Hindlimb muscle (tissue), 1 donor: Measurements from ENCODE around the gene SOX13. TPM values are rescaled to one million over a fixed set of nuclear protein-coding genes. Genes with fewer than 3 reads are reported as not detected.
"Not testable (repeated sequence)": the region's sequence is repeated elsewhere in the genome, so short reads cannot be mapped to it uniquely, and the experiment has no call there.

Experiments
- DNase-seq: peaks from one replicate; pipeline ENCODE4 v3.0.0-alpha.2; 2013
- polyA plus RNA-seq: library from polyadenylated mRNA; unstranded; fragments of 120-200 nt; gene quantifications from one replicate; pipeline ENCODE4 v1.2.1, GENCODE V29; 2013; ENCODE audit not compliant: insufficient read length

SOX13 gene
- polyA plus RNA-seq, 1 donor: 30.2 TPM

DNA sequence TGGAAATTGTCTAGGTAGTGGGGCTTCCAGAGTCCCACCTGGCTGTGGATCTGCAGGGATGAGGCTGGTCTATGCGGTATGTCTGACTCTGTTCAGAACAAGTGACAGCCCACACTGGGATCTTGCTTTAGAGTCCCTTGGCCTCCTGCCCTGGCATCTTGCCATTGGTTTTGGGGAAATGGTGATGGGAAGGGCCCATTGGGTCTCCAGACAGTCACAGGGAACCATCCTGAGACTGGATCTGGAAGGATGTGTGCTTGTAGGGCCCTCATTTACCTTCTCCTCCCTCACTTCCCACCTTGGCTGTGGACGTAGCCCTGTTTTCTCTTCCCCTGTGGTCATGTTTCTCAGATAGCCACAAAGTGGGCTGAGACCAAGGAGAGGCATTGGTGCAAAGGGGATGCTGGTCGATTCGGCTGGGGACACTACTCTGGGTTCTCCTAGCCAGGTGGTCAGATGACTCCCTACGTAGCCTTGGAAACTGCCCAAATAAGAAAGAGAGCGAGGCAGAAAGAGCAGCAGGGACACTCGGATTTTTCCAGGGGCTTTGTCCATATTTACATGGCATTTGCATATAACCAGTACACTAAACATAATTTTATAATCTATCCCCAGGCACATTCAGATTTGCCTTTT, 15.1 kb downstream of the SOX13 start:
- DNase-seq: no peak

DNA sequence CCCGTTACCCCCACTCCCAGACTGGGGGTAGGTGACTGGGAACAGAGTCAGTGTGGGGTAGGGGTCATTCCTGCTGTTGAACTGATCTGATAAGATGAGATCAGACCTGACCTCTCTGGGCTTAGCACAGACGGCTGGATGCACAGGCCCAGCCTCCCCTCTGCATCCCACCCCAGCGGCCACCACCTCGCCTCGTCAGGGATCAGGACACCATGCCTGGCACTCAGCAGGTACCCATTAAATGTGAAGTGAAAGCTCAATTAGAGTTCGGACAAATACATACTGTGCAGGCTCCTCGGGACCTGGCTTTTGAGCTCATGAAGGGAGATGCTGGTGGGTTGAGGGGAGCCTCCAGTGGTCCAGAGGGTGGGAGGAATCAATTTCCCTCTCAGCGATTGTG, 15.7 kb downstream of the SOX13 start:
- DNase-seq: no peak

DNA sequence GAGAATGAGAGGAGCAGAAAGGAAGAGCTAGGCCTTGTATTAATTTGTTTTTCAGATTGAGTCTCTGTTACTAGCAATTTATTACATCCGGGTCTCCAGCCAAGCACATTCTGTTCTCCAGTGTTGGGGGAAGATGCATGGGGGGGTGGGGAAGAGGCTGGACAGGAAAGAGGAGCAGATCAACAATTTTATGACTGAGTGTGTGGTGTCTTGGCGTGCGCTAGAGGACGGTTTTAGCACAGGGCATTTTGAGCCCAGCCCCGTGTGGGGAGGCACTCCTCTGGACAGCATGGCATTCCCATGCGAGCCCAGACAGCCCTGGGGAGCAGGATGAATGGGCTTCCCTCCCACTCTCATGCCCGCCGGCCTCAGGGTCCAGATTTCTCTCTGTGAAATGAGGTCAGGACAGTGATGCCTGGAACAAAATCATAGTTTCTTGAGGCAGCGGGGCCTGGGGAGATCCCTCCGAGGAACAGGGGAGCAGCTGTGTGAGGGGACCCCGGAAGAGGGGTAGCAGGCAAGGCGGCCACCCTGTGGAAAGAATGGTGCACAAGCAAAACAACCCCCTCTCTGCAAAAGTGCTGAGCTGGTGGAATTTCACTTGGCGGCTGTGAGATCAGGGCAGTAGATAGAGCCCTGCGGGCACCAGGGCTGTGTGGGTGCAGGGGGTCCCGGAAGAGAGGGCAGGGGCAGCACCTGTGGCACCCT, 16.3 kb downstream of the SOX13 start:
- peak; percentile 57 for DNase-seq

DNA sequence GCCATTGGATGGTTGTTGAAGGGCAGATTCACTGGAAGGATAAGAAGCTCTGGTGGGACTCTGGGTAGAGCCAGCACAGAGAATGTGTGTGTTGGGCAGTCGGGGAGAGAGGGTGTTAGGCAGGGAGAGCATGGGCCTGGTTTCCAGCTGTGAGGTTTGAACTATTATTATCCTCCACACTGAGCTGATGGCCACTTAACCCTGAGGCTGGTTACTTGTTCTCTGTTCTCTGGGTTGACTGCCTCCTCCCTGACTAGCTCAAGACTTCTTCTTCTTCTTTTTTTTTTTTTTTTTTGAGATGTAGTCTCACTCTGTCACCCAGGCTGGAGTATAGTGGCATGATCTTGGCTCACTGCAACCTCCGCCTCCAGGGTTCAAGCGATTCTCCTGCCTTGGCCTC, 17.2 kb downstream of the SOX13 start:
- DNase-seq: not testable (repeated sequence)

DNA sequence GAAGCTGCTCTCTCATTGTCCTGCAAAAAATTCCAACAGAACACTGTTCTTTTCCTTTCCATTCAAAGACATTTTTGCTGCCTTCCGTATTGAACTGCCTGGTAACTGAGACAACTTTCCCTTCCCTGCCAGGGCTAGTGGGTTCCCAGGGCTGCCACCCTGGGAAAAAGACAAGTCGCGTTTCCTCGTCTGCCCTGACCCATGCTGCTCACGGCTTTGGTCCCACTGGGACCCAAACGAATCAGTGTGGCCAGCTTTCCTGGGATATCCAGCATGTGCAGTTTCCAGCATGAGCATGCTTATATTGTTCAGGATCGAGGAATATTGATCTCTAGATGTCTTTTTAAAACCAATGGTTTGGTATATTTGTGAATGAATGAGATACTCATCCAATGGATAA, 18.2 kb downstream of the SOX13 start:
- no peak for DNase-seq

DNA sequence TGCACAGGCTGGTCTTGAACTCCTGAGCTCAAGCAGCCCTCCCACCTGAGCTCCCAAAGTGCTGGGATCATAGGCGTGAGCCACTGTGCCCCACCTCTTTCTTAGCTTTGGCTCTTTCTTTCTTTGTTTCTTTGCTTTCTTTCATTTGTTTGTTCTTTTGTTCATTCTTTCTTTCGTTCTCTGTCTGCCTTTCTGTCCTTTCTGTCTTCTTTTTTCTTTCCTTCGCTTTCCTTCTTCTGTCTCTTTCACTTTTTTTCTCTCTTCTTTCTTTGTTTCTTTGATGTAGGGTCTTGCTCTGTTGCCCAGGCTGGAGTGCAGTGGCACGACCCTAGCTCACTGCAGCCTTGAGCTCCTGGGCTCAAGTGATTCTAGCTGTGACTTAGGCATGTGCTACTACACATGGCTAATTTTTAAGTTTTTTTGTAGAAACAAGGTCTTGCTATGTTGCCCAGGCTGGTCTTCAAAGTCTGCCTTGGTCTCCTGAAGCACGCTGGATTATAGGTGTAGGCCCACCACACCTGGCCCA, 18.9 kb downstream of the SOX13 start:
- no peak for DNase-seq

DNA sequence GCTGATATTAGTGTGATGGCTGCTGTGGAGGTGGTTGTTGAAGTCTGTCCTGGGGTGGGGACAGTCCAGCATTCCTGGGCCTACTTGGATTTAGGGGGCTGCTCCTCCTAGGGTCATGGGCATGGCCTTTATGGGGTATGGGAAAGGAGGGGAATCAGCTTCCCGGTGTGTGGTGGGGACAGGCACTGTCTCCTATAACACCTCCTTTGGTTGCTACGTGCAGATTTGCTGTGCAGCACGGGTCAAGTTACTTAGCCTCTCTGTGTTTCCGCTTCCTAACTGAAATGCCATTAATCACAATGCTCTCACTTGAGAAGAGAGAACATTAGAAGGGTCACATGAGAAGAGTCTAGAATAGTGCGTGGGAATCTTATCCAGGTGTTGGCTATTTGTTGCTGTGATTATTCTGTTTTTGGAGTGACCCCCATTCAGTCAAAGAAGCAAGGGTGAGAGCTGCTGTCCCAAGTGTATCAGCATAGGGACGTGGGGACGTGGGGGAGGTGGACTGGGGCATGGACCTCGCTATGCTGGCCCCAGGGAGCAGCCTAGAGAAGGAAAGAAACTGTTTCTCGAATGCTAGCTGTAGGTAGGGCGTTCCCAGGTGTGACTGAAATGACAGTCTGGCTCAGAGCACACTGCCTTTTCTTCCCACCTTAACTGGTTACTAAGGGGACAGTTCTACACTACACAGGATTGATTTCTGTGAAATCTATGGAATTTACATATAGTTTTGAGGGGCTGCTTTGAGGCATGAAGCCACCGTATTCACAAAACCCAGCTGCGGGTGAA, 19.9 kb downstream of the SOX13 start:
- DNase-seq: no peak

DNA sequence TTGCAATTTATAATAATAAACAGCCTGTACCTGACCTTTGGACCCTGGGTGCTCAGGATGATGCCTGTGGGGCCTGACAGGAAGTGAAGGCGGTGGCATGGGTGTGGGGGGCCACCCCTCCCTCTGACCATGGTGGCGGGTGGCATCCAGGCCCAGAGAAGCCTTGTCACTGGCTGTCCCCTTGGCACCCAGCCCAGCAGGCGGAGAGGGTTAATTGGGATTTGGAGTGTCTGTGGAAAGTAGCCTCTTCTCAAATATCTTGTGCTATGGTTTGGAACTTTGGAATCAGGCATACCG, 20.5 kb downstream of the SOX13 start:
- DNase-seq: no peak

DNA sequence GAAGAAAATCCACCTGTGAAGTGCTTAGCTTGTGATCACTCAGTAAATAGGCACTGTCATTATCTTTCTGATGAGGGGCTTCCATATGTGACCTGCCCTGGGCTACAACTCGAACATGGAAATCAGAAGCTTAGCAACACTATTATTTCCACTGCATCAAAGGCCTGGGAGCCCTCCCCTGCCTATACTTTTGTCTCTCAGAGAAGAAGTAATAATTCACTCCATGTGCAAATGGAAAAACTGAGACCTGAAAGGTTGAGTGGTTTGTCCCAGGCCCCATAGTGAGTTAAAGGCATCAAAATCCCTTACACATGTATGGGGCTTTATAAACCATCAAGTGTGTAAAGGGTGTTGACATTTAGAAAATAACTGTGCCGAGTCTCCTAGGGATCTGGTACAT, 20.9 kb downstream of the SOX13 start:
- DNase-seq: no peak

DNA sequence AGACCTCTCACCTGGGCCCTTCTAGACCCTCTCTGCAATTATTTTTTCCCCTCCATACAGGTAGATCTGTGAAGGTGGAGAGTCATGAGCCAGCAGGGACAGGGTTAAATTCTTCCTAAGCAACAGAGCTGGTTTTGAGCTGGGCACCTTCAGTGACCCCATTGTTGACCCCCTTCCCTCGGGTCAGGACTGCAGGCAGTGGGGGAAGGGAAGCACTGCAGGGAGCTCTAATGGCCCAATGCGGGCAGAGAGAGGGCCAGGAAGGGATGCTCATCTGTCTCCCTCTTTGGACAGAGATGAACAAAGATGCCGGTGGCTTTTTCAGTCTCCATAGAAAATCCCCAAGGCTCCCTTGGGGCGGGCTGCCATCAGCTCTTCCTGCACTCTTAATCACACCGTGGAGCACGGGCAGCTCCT, 21.4 kb downstream of the SOX13 start:
- no peak for DNase-seq

DNA sequence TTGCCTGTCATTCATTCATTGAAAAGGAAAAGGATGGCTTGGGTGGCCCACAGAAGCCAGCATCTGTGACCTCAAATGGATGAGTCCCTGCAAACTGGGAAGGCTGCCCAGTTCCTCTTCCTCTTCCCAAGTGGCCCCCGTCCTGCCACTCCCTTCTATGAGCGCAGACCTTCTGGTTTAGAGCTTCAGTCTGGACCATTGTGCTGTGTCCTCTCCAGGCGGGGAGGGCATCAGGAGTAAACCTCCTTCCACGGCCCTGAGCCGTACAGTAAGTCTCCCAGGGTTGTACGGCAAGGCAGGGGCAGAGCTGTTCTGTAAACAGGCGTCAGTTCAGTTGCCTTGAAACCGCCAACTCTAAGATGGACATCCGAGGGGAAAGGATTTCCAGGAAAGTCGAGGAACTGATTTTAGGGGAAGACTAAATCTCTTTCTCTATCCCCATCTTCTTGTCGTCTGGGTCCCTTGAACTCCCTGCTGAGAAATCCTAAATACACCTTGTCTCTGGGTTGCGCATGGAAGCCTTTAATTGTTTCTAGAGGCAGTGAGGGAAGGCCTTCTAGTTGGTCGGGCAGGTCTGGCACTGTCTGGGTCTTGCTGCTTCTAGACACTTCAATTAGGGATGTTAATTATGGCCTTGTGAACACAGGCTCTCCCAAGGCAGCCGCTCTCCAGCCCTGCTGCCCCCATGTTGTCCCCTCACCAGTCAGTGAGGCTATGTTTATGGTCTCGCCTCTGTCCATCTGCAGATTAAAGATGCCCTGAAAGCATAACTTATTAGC, 22.1 kb downstream of the SOX13 start:
- DNase-seq: no peak

DNA sequence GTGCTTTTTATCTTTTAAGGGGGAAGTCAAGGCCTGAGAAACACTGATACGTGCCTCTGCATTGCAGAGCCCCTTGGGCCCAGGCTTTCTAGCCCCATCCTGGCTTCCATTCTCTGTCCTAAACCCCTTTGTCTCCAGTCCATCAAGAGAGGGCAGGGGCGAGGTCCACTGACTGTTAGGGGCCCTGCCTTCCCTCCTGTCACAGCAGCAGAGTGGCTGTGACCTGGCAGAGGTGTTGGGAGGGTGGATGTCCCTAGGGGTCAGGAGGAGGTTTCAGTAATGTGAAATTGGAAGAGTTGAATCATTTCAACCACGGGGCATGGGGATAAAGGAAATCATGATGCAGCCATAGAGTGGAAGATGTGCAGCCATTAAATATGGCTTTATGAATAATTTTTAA, 24.0 kb downstream of the SOX13 start:
- no peak for DNase-seq

DNA sequence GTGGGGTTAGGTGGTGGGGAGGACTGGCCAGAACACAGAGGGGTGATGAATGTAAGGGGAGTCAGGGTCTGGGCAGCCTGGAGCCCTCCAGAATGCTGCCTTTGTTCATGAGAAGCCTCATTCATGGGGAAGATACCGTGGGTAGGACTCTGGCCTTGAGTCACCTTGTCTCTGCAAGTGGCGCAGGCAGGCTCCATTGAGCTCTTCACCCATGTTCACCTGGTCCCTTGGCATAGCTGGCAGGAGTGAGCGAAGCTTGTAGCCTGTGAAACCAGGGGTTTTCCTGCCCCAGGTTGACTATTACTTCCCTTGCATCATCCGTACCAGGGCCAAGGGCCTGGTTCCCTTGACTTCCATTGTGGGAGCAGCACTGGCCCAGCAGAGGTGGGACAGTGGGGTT, 25.8 kb downstream of the SOX13 start:
- DNase-seq: no peak

DNA sequence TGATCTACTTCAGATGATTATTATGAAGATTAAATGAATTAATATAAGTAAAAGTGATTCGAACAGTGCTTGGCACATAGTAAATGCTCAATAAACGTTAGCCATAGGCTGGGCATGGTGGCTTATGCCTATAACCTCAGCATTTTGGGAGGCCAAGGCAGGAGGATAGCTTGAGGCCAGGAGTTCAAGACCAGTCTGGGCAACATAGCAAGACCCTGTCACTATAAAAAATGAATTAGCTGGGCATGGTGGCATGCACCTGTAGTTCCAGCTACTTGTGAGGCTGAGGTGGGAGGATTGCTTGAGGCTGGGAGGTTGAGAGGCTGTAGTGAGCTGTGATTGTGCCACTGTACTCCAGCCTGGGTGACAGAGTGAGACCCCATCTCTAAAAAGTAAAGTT, 26.8 kb downstream of the SOX13 start:
- DNase-seq: not testable (repeated sequence)

DNA sequence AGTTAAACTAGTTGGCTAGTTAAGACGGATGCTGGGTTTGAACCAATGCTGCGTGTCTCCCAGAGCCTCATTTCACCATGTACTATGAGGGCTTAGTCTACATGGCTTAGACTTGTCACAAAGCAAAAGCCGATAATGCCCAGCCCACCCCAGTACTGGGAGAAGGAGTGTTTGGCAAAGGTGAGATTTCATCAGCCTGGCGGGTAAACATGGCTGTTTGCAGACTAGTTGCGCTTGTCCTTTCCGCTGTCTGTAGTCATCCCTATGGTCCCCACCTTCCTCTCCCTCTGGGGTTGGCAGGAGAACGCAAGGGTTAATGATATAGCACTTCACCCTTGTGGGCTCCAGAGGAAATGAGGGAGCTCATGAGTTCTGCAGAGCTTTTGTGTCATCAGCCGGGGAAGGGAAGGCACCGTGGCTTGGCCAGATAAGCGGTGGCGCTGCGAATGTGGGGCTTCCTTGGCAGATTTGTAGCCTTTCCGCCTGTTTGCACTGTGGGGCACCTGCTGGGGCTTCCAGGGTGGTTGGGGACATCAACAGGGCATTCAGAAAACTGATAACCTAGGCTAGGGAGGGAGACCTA, 29.2 kb downstream of the SOX13 start:
- no peak for DNase-seq

DNA sequence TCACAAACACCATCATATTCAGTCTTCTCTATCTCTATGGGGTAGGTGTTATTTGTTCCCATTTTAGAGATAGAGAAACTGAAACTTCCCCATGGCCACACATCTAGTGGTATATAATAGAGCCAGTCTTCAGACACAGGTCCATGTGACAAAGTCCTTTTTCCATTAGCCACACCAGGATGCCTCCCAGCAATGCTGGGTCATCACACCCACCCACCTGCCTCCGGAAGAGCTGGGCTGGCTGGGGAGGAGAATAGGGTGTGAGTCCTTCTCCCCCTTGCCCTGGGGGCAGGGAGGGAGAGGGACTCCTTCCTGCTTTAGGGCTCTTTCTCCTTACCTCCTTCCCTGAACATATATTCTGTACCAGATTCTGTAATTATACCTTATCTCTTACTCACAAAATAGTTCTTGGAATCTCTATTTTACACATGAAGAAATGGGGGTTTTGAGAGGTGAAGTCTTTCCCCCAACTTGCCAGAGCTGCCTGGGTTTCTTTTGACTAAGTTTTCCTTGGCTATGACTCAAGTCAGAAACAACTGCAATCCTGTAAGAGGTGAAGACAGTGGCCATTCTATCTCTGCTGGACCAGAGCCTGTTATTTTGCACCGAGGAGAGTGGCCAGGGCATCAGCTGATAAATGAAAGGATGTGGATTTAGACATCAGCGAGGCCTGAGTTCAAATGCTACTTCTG, 30.0 kb downstream of the SOX13 start:
- no peak for DNase-seq

DNA sequence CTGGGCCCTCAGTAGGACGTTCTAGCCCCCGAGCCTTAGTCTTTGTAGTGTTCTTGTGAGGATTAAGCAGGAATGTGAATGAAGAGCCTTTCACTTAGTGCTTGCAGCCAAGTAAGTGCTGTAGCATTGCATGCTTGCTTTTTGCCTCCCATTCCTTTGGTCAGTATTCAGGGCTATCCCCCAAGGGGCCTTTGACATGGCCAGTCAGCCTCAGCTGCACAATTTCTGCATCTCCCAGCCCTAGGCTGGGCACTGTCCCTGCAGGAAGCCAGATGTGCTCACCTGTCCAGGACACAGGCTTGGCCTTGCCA, 30.5 kb downstream of the SOX13 start:
- DNase-seq: no peak

DNA sequence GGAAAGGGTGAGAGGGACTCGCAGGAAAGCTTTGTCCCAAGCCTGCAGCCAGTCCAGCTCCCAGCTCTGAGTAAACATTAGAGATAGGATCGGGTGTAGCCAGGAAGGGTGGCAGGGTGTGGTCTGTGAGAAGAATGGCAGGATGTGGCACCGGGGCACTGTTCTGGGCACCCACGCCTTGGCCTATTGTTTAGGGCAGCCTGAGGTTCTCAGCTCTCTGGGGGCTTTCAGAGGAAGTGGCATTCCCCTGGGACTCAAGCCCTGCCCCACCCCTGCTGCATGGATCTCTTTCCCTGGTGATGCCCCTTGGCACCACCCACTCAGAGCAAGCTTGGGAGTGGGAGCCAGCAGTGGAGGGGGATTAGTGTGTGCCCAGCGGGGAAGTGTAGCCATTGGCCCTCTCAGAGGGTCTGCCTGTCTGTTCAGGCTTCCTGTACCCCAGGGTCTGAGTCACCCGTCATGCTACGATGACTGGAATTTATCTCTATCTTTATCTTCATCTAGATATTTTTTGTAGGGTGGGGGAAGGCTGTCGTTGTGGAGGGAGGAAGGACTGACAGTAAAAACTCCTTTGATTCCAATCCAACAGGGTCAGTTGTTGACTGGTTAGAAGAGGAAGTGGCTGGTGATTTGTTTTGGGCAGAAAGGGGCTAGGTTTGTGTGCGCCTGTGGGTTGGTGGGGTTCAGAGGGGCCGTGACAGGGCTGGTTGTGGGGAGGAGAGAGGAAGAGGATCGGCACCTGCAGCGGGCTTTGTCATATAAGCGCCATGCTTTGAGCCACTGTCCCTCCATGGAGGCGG, 31.6 kb downstream of the SOX13 start:
- DNase-seq: no peak

DNA sequence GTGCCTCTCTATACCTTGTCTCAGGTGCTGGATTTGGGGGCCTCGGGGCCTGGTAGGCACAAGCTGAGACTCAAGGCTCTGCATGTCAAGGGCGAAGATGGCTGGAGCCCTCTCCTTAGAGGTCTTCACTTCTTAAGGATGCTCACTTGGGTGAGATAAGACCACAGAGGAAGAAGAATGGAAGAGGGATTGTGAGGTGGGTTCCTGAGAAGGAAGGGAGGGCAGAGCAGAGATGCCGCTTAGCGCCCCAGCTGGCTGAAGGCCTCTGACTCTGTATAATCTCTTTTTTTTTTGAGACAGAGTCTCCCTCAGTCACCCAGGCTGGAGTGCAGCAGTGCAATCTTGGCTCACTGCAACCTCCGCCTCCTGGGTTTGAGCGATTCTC, 32.2 kb downstream of the SOX13 start:
- DNase-seq: no peak

DNA sequence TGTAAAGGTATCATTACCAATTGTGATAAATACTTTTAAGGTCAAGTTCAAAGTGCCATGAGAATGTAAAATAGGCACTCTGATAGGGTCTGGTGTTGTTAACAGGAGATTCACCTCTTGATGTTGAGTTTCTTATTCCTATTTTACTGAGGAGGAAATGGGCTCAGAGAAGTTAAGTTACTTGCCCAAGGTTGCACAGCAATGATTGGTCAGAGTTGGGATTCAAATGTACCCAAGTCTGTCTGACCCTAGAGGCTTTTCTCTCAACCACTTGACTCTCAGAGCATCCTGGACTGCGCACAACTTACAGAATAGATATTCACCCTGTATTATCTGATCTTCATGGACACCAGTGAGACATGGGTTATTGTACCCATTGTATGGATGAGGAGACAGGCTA, 33.9 kb downstream of the SOX13 start:
- no peak for DNase-seq

DNA sequence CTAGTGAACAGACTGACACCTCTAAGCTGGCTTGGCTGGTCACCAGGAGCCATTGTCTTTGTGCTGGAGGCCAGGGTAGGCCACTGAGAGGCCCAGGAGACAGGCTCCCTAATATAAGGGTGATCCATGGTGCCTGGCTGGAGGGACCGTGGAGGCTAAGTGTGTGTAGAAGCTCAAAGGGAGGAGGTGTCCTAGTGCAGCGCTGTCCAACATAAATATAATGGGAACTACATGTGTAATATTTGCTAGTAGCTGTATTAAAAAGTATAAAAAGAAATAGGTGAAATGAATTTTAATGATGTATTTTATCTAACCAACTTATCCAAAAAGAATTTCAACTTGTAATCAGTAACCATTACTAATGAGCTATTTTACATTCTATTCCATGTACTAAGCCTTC, 35.0 kb downstream of the SOX13 start:
- DNase-seq: no peak
